SK-N-SH treated with all-trans-retinoic acid at 6 μM for 48 hours (cell line): ENCODE measurements around the gene ALS2CL.

Source experiments
- ATAC-seq: fragments of 200-7000 bp; cut with Tn5 transposase; 3 replicates; pipeline ENCODE4 v1.9.1; 2020; ENCODE audit warnings: mild to moderate bottlenecking, moderate library complexity
- ARNTL ChIP-seq: fragments of 450-650 bp; formaldehyde crosslinking; IDR thresholded peaks from 2 replicates; pipeline ENCODE4 v1.5.0; 2020; ENCODE audit warnings: low read depth, mild to moderate bottlenecking, moderate library complexity, borderline replicate concordance
- BACH2 ChIP-seq: fragments of 250-450 bp; sonication (Bioruptor Pico); IDR thresholded peaks from 2 replicates; pipeline ENCODE4 v1.9.0; 2021; ENCODE audit warnings: mild to moderate bottlenecking, borderline replicate concordance
- CSDC2 ChIP-seq: fragments of 250-450 bp; sonication (Bioruptor Pico); IDR thresholded peaks from 2 replicates; pipeline ENCODE4 v1.5.0; 2020; ENCODE audit warnings: mild to moderate bottlenecking, moderate library complexity
- ESRRG ChIP-seq: fragments of 250-450 bp; sonication (Bioruptor Pico); IDR thresholded peaks from 2 replicates; pipeline ENCODE4 v1.6.1; 2021; ENCODE audit warnings: mild to moderate bottlenecking
- OSR1 ChIP-seq: fragments of 250-450 bp; sonication (Bioruptor Pico); IDR thresholded peaks from 2 replicates; pipeline ENCODE4 v1.8.0; 2022; ENCODE audit warnings: moderate library complexity, mild to moderate bottlenecking, inconsistent platforms
- PATZ1 ChIP-seq: fragments of 250-450 bp; sonication (Bioruptor Pico); IDR thresholded peaks from 2 replicates; pipeline ENCODE4 v1.8.0; 2020; ENCODE audit warnings: mild to moderate bottlenecking, moderate library complexity, borderline replicate concordance
- POU6F1 ChIP-seq: fragments of 250-450 bp; sonication (Bioruptor Pico); IDR thresholded peaks from 2 replicates; pipeline ENCODE4 v1.8.0; 2021; ENCODE audit warnings: low read depth, mild to moderate bottlenecking, moderate library complexity, borderline replicate concordance
- PPARA ChIP-seq: fragments of 250-450 bp; sonication (Bioruptor Pico); IDR thresholded peaks from 2 replicates; pipeline ENCODE4 v1.5.0; 2020; ENCODE audit warnings: mild to moderate bottlenecking, borderline replicate concordance
- RARB ChIP-seq: fragments of 250-450 bp; sonication (Bioruptor Pico); IDR thresholded peaks from 2 replicates; pipeline ENCODE4 v1.8.0; 2021; ENCODE audit warnings: mild to moderate bottlenecking, moderate library complexity
- SNAI2 ChIP-seq: fragments of 250-450 bp; sonication (Bioruptor Pico); IDR thresholded peaks from 2 replicates; pipeline ENCODE4 v1.5.0; 2020; ENCODE audit warnings: mild to moderate bottlenecking, moderate library complexity
- TOX ChIP-seq: fragments of 250-450 bp; sonication (Bioruptor Pico); IDR thresholded peaks from 2 replicates; pipeline ENCODE4 v1.8.0; 2021; ENCODE audit warnings: mild to moderate bottlenecking, moderate library complexity, borderline replicate concordance
- TSHZ2 ChIP-seq: fragments of 250-450 bp; sonication (Bioruptor Pico); IDR thresholded peaks from 2 replicates; pipeline ENCODE4 v1.5.0; 2020; ENCODE audit warnings: mild to moderate bottlenecking, moderate library complexity
- ZFP3 ChIP-seq: fragments of 250-450 bp; sonication (Bioruptor Pico); IDR thresholded peaks from 2 replicates; pipeline ENCODE4 v1.5.0; 2020; ENCODE audit warnings: mild to moderate bottlenecking, moderate library complexity
- ZFP30 ChIP-seq: fragments of 450-650 bp; formaldehyde crosslinking; IDR thresholded peaks from 2 replicates; pipeline ENCODE4 v1.5.0; 2022; ENCODE audit warnings: mild to moderate bottlenecking, moderate library complexity
- ZNF565 ChIP-seq: fragments of 450-650 bp; formaldehyde crosslinking; conservative IDR thresholded peaks from 2 replicates; pipeline ENCODE4 v1.5.0; 2020; ENCODE audit warnings: low read depth, mild to moderate bottlenecking, moderate library complexity
- ZNF70 ChIP-seq: fragments of 450-650 bp; formaldehyde crosslinking; IDR thresholded peaks from 2 replicates; pipeline ENCODE4 v1.5.0; 2020; ENCODE audit warnings: mild to moderate bottlenecking, moderate library complexity
- ZNF8 ChIP-seq: fragments of 450-650 bp; formaldehyde crosslinking; IDR thresholded peaks from 2 replicates; pipeline ENCODE4 v1.5.0; 2020; ENCODE audit warnings: mild to moderate bottlenecking, moderate library complexity
- TF ChIP-seq, protein P1 (sequence below): fragments of 250-450 bp; sonication (Bioruptor Pico); IDR thresholded peaks from 2 replicates; pipeline ENCODE4 v1.5.1; 2020; ENCODE audit warnings: low read depth, mild to moderate bottlenecking, moderate library complexity

ALS2CL gene

DNA sequence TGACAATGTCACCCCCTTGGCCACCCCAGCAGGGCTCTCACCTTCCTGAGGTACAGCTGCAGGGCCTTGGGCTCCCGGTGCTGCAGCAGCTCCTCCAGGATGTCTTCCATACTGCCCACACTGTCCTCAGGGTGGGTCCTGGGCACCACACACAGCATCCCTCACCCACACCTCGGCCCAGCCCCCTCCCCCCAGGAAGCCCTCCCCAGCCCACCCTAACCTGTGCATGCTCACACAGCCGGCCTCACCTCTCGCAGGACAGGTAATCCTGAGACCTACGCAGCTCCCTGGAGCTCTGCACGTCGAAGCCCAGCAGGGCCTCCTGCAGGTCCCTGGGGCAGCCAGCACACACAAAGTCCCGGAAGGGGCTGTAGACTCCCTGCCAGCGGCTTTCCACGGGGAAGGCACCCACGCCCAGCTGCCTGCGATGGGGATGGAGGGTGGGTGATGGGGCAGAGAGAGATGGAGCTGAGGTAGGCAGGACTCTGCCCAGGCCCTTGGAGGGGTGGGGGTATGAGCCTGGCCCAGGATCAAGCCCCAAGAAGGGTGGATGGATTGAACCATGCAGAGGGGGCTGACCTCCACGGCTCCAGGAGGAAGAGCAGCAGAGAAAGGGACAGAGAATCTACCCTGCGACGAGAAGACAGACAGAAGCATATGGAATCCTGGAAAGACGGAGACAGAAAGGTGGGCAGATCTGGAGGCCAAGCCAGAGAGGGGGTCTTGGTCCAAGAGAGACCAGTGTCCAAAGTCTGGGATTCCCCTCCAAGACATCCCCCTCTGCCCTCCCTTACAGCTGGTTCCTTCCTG is 16.7 kb downstream of the ALS2CL start (continued):
- no peak for TF ChIP-seq ZNF70
- no peak for TF ChIP-seq BACH2 (CRISPR knock-in tag)
- TF ChIP-seq ARNTL (CRISPR knock-in tag), result no peak
- TF ChIP-seq, all 23 proteins: peak for 0

DNA sequence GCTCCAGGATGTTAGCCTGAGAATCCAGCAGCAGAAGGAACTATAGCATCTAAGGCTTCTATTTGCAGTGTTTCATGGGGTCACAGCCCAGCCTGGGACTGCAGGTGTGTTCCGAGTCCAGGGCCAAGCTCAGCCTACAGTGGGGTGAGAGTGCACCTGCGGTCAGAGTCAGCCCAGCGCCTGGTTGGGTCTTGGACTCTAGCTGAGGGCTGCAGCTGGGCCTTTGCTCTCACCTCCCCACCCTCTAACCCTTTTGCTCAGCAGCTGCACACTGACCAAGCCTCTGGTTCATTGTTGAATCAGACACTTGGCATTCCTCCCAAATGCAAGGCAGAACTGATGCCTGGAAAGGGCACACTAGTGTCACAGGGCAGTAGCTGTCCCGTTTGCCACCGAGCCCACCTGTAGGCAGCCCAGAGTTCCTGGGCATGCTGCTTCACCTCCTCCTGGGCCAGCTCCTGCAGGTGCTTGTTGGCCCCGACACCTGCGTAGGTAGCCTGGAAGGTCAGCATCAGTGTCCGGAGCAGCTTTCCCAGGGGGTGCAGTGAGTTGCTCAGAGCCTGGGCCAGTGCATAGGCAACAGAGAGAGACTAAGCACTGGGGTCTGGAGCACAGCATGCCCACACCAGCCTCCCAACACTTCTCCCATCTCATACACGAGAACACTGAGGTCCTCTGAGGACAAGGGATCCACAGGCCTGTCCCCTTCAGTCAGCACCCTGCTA is 17.5 kb downstream of the ALS2CL start:
- TF ChIP-seq PPARA, result no peak
- no peak for TF ChIP-seq ZFP30 (CRISPR knock-in tag)
- TF ChIP-seq TSHZ2, result no peak
- no peak for TF ChIP-seq CSDC2
- TF ChIP-seq, protein P1, sequence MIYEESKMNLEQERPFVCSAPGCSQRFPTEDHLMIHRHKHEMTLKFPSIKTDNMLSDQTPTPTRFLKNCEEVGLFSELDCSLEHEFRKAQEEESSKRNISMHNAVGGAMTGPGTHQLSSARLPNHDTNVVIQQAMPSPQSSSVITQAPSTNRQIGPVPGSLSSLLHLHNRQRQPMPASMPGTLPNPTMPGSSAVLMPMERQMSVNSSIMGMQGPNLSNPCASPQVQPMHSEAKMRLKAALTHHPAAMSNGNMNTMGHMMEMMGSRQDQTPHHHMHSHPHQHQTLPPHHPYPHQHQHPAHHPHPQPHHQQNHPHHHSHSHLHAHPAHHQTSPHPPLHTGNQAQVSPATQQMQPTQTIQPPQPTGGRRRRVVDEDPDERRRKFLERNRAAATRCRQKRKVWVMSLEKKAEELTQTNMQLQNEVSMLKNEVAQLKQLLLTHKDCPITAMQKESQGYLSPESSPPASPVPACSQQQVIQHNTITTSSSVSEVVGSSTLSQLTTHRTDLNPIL (CRISPR knock-in tag), result no peak
- no peak for TF ChIP-seq OSR1
- TF ChIP-seq, all 23 proteins: peak for 0
- ATAC-seq, result no peak

GRCh38 chr3:46675426-46675825 is 18.1 kb downstream of the ALS2CL start:
- TF ChIP-seq ZNF8 (CRISPR knock-in tag) (no peak), TOX (CRISPR knock-in tag) (no peak), PPARA (no peak), RARB (CRISPR knock-in tag) (no peak), PATZ1 (CRISPR knock-in tag) (no peak)
- TF ChIP-seq, protein P1 (CRISPR knock-in tag), result no peak
- ATAC-seq, result no peak

GRCh38 chr3:46674031-46674845 is 19.2 kb downstream of the ALS2CL start:
- no peak for ATAC-seq
- TF ChIP-seq ZNF565 (CRISPR knock-in tag), result no peak
- no peak for TF ChIP-seq SNAI2 (CRISPR knock-in tag)
- no peak for TF ChIP-seq ZFP30 (CRISPR knock-in tag)
- no peak for TF ChIP-seq PPARA
- no peak for TF ChIP-seq CSDC2
- no peak for TF ChIP-seq ZFP3 (CRISPR knock-in tag)
- TF ChIP-seq, protein P1 (CRISPR knock-in tag), result no peak
- TF ChIP-seq ESRRG, result no peak
- no peak for TF ChIP-seq POU6F1
